Measurements from ENCODE around the gene BRMS1L. TPM values are rescaled to one million over a fixed set of nuclear protein-coding genes. Genes with fewer than 3 reads are reported as not detected.
A peak's percentile ranks its signal among the peaks of the same experiment; 100 is the strongest.

The BRMS1L gene
- total and polyA plus RNA-seq, 9 of the 15 experiments (the other 6 are each of a cell fraction or from before 2014, with no cell fraction given) = 1.2 to 4.7 (median 3.3) TPM

DNA sequence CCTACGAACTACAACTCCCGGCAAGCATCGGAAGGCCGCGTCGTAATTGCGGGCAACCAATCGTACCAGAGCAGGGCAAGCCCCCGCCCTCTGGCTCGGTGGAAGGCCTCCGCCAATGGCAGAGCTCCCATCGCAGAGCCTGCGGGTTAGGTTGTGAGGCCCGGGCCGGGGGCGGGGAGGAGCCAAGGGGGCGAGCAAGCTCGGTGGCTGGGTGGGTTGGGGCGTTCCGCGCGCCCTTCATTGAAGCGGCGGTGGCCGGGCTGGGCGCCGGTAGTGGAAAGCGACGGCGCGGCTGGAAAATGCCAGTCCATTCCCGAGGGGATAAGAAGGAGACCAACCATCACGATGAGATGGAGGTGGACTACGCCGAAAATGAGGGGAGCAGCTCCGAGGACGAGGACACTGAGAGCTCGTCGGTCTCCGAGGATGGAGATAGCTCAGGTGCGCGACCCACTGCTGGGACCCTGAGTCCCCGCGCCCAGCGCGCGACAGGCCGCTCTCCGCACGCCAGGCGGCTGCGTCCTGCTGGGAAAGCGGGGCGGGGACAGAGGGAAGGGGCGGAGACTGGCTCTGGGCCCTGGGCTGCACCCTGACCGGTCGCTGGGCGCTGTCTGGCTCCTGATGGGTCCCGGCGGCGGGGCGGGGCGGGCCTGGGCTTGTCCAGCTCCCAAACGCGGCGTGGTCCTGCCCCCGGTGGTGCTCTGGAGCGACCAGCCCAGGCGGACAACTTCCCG is at the start of gene BRMS1L (continued):
- TF ChIP-seq, protein P1, sequence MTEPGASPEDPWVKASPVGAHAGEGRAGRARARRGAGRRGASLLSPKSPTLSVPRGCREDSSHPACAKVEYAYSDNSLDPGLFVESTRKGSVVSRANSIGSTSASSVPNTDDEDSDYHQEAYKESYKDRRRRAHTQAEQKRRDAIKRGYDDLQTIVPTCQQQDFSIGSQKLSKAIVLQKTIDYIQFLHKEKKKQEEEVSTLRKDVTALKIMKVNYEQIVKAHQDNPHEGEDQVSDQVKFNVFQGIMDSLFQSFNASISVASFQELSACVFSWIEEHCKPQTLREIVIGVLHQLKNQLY (CRISPR knock-in tag; conservative IDR thresholded peaks at IDR 0.05) = no peak
- TF ChIP-seq, protein P2, sequence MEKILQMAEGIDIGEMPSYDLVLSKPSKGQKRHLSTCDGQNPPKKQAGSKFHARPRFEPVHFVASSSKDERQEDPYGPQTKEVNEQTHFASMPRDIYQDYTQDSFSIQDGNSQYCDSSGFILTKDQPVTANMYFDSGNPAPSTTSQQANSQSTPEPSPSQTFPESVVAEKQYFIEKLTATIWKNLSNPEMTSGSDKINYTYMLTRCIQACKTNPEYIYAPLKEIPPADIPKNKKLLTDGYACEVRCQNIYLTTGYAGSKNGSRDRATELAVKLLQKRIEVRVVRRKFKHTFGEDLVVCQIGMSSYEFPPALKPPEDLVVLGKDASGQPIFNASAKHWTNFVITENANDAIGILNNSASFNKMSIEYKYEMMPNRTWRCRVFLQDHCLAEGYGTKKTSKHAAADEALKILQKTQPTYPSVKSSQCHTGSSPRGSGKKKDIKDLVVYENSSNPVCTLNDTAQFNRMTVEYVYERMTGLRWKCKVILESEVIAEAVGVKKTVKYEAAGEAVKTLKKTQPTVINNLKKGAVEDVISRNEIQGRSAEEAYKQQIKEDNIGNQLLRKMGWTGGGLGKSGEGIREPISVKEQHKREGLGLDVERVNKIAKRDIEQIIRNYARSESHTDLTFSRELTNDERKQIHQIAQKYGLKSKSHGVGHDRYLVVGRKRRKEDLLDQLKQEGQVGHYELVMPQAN (IDR thresholded peaks at IDR 0.05; ENCODE audit: borderline replicate concordance) = no peak
- TF ChIP-seq JUN (IDR thresholded peaks at IDR 0.05; ENCODE audit: borderline replicate concordance, low read depth, low read length) (no peak), JUN (CRISPR knock-in tag; IDR thresholded peaks at IDR 0.05; ENCODE audit: borderline replicate concordance) (no peak), BRCA1 (IDR thresholded peaks at IDR 0.05) (no peak), BRCA1 (CRISPR knock-in tag; IDR thresholded peaks at IDR 0.05) (no peak), ZC3H8 (IDR thresholded peaks at IDR 0.05) (no peak), FUS (optimal IDR thresholded peaks at IDR 0.05; ENCODE audit: low read depth, low read length) (no peak), CBX8 (IDR thresholded peaks at IDR 0.05; ENCODE audit: borderline replicate concordance, extremely low read depth, low read depth, low read length, poor library complexity, severe bottlenecking) (no peak), MAZ (CRISPR knock-in tag; conservative IDR thresholded peaks at IDR 0.05 in 1 of 2, IDR thresholded peaks at IDR 0.05 in 1 of 2) (peak; percentile 62 to 76; a peak in 2 of 4 replicates), KDM1A (IDR thresholded peaks at IDR 0.05) (no peak), GATAD2A (IDR thresholded peaks at IDR 0.05) (no peak), RBM22 (IDR thresholded peaks at IDR 0.05; ENCODE audit: low read depth, low read length, poor library complexity, severe bottlenecking) (no peak), TBL1XR1 (IDR thresholded peaks at IDR 0.05; ENCODE audit: low read length in 2 of 2) (no peak), CCNT2 (IDR thresholded peaks at IDR 0.05; ENCODE audit: borderline replicate concordance, extremely low read depth, insufficient read length, low read depth, low read length) (peak; percentile 39), ZNF77 (CRISPR knock-in tag; IDR thresholded peaks at IDR 0.05) (no peak)
- TF ChIP-seq, protein P3, sequence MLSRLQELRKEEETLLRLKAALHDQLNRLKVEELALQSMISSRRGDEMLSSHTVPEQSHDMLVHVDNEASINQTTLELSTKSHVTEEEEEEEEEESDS (CRISPR knock-in tag; IDR thresholded peaks at IDR 0.05) = no peak

All from K562 (cell line).